Measurements from ENCODE around the gene ABCC10. TPM values are rescaled to one million over a fixed set of nuclear protein-coding genes. Genes with fewer than 3 reads are reported as not detected.
"Not testable (repeated sequence)": the region's sequence is repeated elsewhere in the genome, so short reads cannot be mapped to it uniquely, and the experiment has no call there.

Gene ABCC10
- total and polyA plus RNA-seq, 2 donors: 8.9 to 47.6 TPM

DNA sequence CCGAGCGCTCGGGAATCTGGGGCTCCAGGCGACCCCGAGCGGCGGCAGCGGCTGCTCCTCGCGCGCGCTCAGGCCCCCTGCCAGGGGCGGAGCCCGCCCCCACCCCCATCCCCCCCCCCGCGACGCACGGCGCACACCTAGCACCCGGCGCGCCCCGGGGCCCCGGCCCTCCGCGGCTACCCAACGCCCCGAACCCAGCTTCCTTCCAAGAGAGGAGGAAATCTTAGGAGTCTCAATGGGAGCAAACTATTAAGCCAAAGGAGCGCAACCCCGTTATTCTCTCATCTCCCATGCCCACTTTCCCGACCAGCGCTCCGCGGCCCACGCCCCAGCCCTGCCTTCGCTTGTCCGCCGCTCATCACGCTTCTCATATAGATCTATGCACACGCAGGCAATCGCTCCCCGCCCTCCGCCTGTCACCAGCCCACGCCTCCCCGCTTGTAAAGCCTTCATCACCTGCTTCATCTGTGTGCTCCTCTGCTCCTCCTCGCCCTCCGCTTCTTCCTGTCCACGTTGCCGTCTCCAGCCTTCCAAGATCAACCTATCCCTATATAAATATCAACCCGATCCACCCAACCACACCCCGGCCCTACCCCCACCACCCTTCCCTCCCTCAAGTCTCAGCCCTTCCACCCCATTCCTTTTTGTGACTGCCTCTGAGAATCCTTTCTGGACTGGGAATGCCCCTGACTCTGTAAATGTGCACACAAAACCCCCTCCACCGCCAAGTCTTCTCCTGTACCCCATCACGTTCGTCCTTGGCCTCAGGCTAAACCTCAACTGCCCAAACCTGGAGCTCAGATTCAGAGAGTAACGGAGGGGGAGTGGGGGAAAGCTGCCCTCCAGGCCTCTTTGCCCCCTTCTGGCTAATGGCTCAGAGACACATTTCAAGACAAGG lies 28.4 kb downstream of the ABCC10 start, which contains the start of gene DLK2:
DLK2 (minus strand) TSS at position 18 of the 898 bp plus-strand sequence. CDS start 723 bp downstream, outside the sequence.
- Histone ChIP-seq H3K9me3 (ENCODE audit: control insufficient read depth in 2 of 2, insufficient read depth in 1 of 2, low read length in 1 of 2) (peaks cover 2 to 7% of the 10 kb centered on the region in 2 donors), H3K4me1 (ENCODE audit: control insufficient read depth in 2 of 2, insufficient read depth in 2 of 2, low read length in 2 of 2) (peaks cover 0 to 16% of the 10 kb centered on the region in 2 donors), H3K27ac (ENCODE audit: low read depth in 1 of 2, low read length in 1 of 2) (peak within 1 kb of the TSS in 1 of 2 donors; percentile 37), H3K27me3 (ENCODE audit: control insufficient read depth in 2 of 2, insufficient read depth in 1 of 2, low read length in 1 of 2) (peaks cover 4 to 43% of the 10 kb centered on the region in 2 donors), H3K36me3 (ENCODE audit: control insufficient read depth in 2 of 2, insufficient read depth in 2 of 2, low read length in 1 of 2) (peaks cover 14 to 16% of the 10 kb centered on the region in 2 donors), H3K4me3 (ENCODE audit: low read length in 2 of 2) (peak within 1 kb of the TSS; percentile 46 to 67)
- WGBS: 4% methylated on average over 55 of the region's 55 CpGs
- DNase-seq (ENCODE audit: low read depth in 6 of 9, low spot score in 9 of 9): peak in 3 of 9 donors; percentile 21 to 52 (median 30)

DNA sequence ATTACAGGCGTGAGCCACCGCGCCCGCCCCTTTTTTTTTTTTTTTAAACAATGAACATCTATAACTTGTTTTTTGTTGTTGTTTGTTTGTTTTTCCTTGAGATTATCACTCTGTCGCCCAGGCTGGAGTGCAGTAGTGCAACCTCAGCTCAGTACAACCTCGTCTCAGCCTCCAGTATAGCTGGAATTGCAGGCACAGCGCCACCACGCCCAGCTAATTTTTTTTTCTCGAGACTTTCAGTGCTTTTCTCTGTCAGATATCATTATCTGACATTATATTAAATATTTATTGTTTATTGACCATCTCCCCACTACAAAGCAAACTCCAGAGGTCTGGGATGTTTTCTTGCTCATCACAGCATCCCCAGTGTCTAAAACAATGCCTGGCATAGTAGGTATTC lies 30.3 kb downstream of the ABCC10 start:
- Histone ChIP-seq H3K4me1 (ENCODE audit: control insufficient read depth in 2 of 2, insufficient read depth in 2 of 2, low read length in 2 of 2) (peaks cover 0 to 16% of the 10 kb centered on the region in 2 donors), H3K4me3 (ENCODE audit: low read length in 2 of 2) (no peak overlapping the region), H3K9me3 (ENCODE audit: control insufficient read depth in 2 of 2, insufficient read depth in 1 of 2, low read length in 1 of 2) (peaks cover 2 to 7% of the 10 kb centered on the region in 2 donors), H3K36me3 (ENCODE audit: control insufficient read depth in 2 of 2, insufficient read depth in 2 of 2, low read length in 1 of 2) (peaks cover 5 to 7% of the 10 kb centered on the region in 2 donors), H3K27ac (ENCODE audit: low read depth in 1 of 2, low read length in 1 of 2) (no peak overlapping the region), H3K27me3 (ENCODE audit: control insufficient read depth in 2 of 2, insufficient read depth in 1 of 2, low read length in 1 of 2) (peaks cover 4 to 52% of the 10 kb centered on the region in 2 donors)
- WGBS: 81% methylated on average over 9 of the region's 9 CpGs
- DNase-seq (ENCODE audit: low read depth in 6 of 9, low spot score in 9 of 9): no peak

- WGBS: 97% methylated on average over 15 of the region's 15 CpGs
- Histone ChIP-seq H3K4me1 (ENCODE audit: control insufficient read depth in 2 of 2, insufficient read depth in 2 of 2, low read length in 2 of 2) (peaks cover 0 to 16% of the 10 kb centered on the region in 2 donors), H3K27me3 (ENCODE audit: control insufficient read depth in 2 of 2, insufficient read depth in 1 of 2, low read length in 1 of 2) (peaks cover 4 to 56% of the 10 kb centered on the region in 2 donors)
- H3K4me3 ChIP-seq (ENCODE audit: low read length in 2 of 2); DNase-seq (ENCODE audit: low read depth in 6 of 9, low spot score in 9 of 9); H3K27ac ChIP-seq (ENCODE audit: low read depth in 1 of 2, low read length in 1 of 2); H3K36me3 ChIP-seq (ENCODE audit: control insufficient read depth in 2 of 2, insufficient read depth in 2 of 2, low read length in 1 of 2); H3K9me3 ChIP-seq (ENCODE audit: control insufficient read depth in 2 of 2, insufficient read depth in 1 of 2, low read length in 1 of 2): not testable (repeated sequence)
Measured at GRCh38 chr6:43458154-43458553, 30.8 kb downstream of the ABCC10 start.

GRCh38 chr6:43459535-43459934 lies 32.2 kb downstream of the ABCC10 start:
- Histone ChIP-seq H3K27me3 (ENCODE audit: control insufficient read depth in 2 of 2, insufficient read depth in 1 of 2, low read length in 1 of 2) (peaks cover 4 to 57% of the 10 kb centered on the region in 2 donors), H3K4me1 (ENCODE audit: control insufficient read depth in 2 of 2, insufficient read depth in 2 of 2, low read length in 2 of 2) (peaks cover 0 to 13% of the 10 kb centered on the region in 2 donors), H3K36me3 (ENCODE audit: control insufficient read depth in 2 of 2, insufficient read depth in 2 of 2, low read length in 1 of 2) (no peaks in the 10 kb centered on the region), H3K4me3 (ENCODE audit: low read length in 2 of 2) (no peak overlapping the region), H3K27ac (ENCODE audit: low read depth in 1 of 2, low read length in 1 of 2) (no peak overlapping the region), H3K9me3 (ENCODE audit: control insufficient read depth in 2 of 2, insufficient read depth in 1 of 2, low read length in 1 of 2) (peaks cover 2 to 7% of the 10 kb centered on the region in 2 donors)
- WGBS: 89% methylated on average over 1 of the region's 1 CpG
- DNase-seq (ENCODE audit: low read depth in 6 of 9, low spot score in 9 of 9): no peak

- H3K9me3 ChIP-seq (ENCODE audit: control insufficient read depth in 2 of 2, insufficient read depth in 1 of 2, low read length in 1 of 2): peaks cover 2 to 7% of the 10 kb centered on the region in 2 donors
- H3K4me3 ChIP-seq (ENCODE audit: low read length in 2 of 2): no peak overlapping the region
- 68% methylated on average over 4 of the region's 4 CpGs for WGBS
- no peak overlapping the region for H3K27ac ChIP-seq (ENCODE audit: low read depth in 1 of 2, low read length in 1 of 2)
- no peaks in the 10 kb centered on the region for H3K36me3 ChIP-seq (ENCODE audit: control insufficient read depth in 2 of 2, insufficient read depth in 2 of 2, low read length in 1 of 2)
- DNase-seq (ENCODE audit: low read depth in 6 of 9, low spot score in 9 of 9): no peak
- H3K27me3 ChIP-seq (ENCODE audit: control insufficient read depth in 2 of 2, insufficient read depth in 1 of 2, low read length in 1 of 2): peaks cover 4 to 52% of the 10 kb centered on the region in 2 donors
- H3K4me1 ChIP-seq (ENCODE audit: control insufficient read depth in 2 of 2, insufficient read depth in 2 of 2, low read length in 2 of 2): peaks cover 0 to 8% of the 10 kb centered on the region in 2 donors
Measured at GRCh38 chr6:43460032-43460431, 32.7 kb downstream of the ABCC10 start.

- Histone ChIP-seq H3K4me3 (ENCODE audit: low read length in 2 of 2) (no peak overlapping the region), H3K27ac (ENCODE audit: low read depth in 1 of 2, low read length in 1 of 2) (no peak overlapping the region), H3K36me3 (ENCODE audit: control insufficient read depth in 2 of 2, insufficient read depth in 2 of 2, low read length in 1 of 2) (no peaks in the 10 kb centered on the region), H3K4me1 (ENCODE audit: control insufficient read depth in 2 of 2, insufficient read depth in 2 of 2, low read length in 2 of 2) (no peaks in the 10 kb centered on the region), H3K9me3 (ENCODE audit: control insufficient read depth in 2 of 2, insufficient read depth in 1 of 2, low read length in 1 of 2) (no peaks in the 10 kb centered on the region), H3K27me3 (ENCODE audit: control insufficient read depth in 2 of 2, insufficient read depth in 1 of 2, low read length in 1 of 2) (peaks cover 0 to 42% of the 10 kb centered on the region in 2 donors)
- DNase-seq (ENCODE audit: low read depth in 6 of 9, low spot score in 9 of 9): no peak
- WGBS: 88% methylated on average over 5 of the region's 5 CpGs
Measured at GRCh38 chr6:43461936-43462335, 34.6 kb downstream of the ABCC10 start.

DNA sequence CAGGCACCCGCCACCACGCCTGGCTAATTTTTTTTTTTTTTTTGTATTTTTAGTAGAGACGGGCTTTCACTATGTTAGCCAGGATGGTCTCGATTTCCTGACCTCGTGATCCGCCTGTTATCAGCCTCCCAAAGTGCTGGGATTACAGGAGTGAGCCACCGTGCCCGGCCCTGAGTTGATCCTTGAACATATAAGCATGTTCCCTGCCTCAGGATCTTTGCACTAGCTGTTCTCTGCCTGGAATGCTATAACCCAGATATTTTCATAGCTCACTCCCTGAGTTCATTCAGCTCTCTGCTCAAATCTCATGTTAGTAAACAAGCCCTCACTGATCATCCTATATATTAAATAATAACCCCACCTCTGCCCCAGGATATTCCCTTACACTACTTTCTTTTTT lies 37.0 kb downstream of the ABCC10 start:
- Histone ChIP-seq H3K27me3 (ENCODE audit: control insufficient read depth in 2 of 2, insufficient read depth in 1 of 2, low read length in 1 of 2) (peaks cover 0 to 41% of the 10 kb centered on the region in 2 donors), H3K4me1 (ENCODE audit: control insufficient read depth in 2 of 2, insufficient read depth in 2 of 2, low read length in 2 of 2) (no peaks in the 10 kb centered on the region), H3K9me3 (ENCODE audit: control insufficient read depth in 2 of 2, insufficient read depth in 1 of 2, low read length in 1 of 2) (no peaks in the 10 kb centered on the region), H3K27ac (ENCODE audit: low read depth in 1 of 2, low read length in 1 of 2) (no peak overlapping the region), H3K4me3 (ENCODE audit: low read length in 2 of 2) (no peak overlapping the region), H3K36me3 (ENCODE audit: control insufficient read depth in 2 of 2, insufficient read depth in 2 of 2, low read length in 1 of 2) (no peaks in the 10 kb centered on the region)
- DNase-seq (ENCODE audit: low read depth in 6 of 9, low spot score in 9 of 9): no peak
- WGBS: 98% methylated on average over 8 of the region's 8 CpGs

DNA sequence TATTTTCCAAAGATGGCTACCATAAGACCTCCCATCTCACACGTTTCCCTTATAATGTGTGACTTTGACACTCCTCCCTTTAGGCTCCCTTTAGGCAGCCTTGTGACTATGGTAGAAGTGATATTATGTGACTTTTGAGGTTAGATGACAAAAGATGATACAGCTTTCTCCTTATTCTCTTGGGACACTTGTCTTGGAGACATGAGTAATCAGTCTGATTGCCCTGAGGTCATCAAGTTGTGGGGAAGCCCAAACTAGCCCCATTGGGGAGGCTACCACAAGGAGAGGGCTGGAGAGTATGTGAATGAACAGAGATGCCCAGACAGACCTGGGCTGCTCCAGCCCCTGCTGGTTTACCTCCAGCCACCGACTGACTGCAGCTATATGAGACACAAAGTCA lies 38.6 kb downstream of the ABCC10 start:
- no peak for DNase-seq (ENCODE audit: low read depth in 6 of 9, low spot score in 9 of 9)
- H3K36me3 ChIP-seq (ENCODE audit: control insufficient read depth in 2 of 2, insufficient read depth in 2 of 2, low read length in 1 of 2): no peaks in the 10 kb centered on the region
- no peaks in the 10 kb centered on the region for H3K4me1 ChIP-seq (ENCODE audit: control insufficient read depth in 2 of 2, insufficient read depth in 2 of 2, low read length in 2 of 2)
- H3K27ac ChIP-seq (ENCODE audit: low read depth in 1 of 2, low read length in 1 of 2): no peak overlapping the region
- 93% methylated on average over 2 of the region's 2 CpGs for WGBS
- H3K27me3 ChIP-seq (ENCODE audit: control insufficient read depth in 2 of 2, insufficient read depth in 1 of 2, low read length in 1 of 2): peaks cover 0 to 45% of the 10 kb centered on the region in 2 donors
- H3K4me3 ChIP-seq (ENCODE audit: low read length in 2 of 2): no peak overlapping the region
- no peaks in the 10 kb centered on the region for H3K9me3 ChIP-seq (ENCODE audit: control insufficient read depth in 2 of 2, insufficient read depth in 1 of 2, low read length in 1 of 2)

- not testable (repeated sequence) for H3K4me3 ChIP-seq (ENCODE audit: low read length in 2 of 2); H3K9me3 ChIP-seq (ENCODE audit: control insufficient read depth in 2 of 2, insufficient read depth in 1 of 2, low read length in 1 of 2); H3K4me1 ChIP-seq (ENCODE audit: control insufficient read depth in 2 of 2, insufficient read depth in 2 of 2, low read length in 2 of 2); H3K36me3 ChIP-seq (ENCODE audit: control insufficient read depth in 2 of 2, insufficient read depth in 2 of 2, low read length in 1 of 2); DNase-seq (ENCODE audit: low read depth in 6 of 9, low spot score in 9 of 9); H3K27ac ChIP-seq (ENCODE audit: low read depth in 1 of 2, low read length in 1 of 2)
- peaks cover 0 to 43% of the 10 kb centered on the region in 2 donors for H3K27me3 ChIP-seq (ENCODE audit: control insufficient read depth in 2 of 2, insufficient read depth in 1 of 2, low read length in 1 of 2)
- WGBS: 78% methylated on average over 5 of the region's 5 CpGs
Measured at GRCh38 chr6:43467265-43467664, 39.9 kb downstream of the ABCC10 start.
